GM23338 (cell line): ENCODE measurements around the gene HIBADH. TPM values are rescaled to one million over a fixed set of nuclear protein-coding genes. Genes with fewer than 3 reads are reported as not detected.

ENCODE experiments used
- ATAC-seq: fragments of 200-7000 bp; cut with Tn5 transposase; 3 replicates; pipeline ENCODE4 v1.9.1; 2020
- DNase-seq: peaks from one replicate; pipeline ENCODE4 v3.0.0-alpha.2; 2015; ENCODE audit warnings: low spot score
- H2AFZ ChIP-seq: fragments of 200-600 bp; sonication (generic); 2 replicates; pipeline ENCODE4 v1.8.0; 2016; ENCODE audit warnings: antibody characterized with exemption, mild to moderate bottlenecking, moderate library complexity
- H3F3A ChIP-seq: fragments of 200-600 bp; sonication (generic); replicated peaks from 2 replicates; pipeline ENCODE4 v1.8.0; 2017; ENCODE audit warnings: antibody characterized with exemption, mixed run types, low read depth
- H3K27ac ChIP-seq: fragments of 200-600 bp; sonication (generic); 2 replicates; pipeline ENCODE4 v1.6.1; 2016; ENCODE audit warnings: low read depth
- H3K27me3 ChIP-seq: fragments of 200-600 bp; sonication (generic); 2 replicates; pipeline ENCODE4 v1.8.0; 2016; ENCODE audit warnings: mild to moderate bottlenecking, mixed run types, moderate library complexity; ENCODE audit not compliant: insufficient read depth
- H3K36me3 ChIP-seq: fragments of 200-600 bp; sonication (generic); 2 replicates; pipeline ENCODE4 v1.8.0; 2016; ENCODE audit warnings: mild to moderate bottlenecking; ENCODE audit not compliant: insufficient read depth
- H3K4me1 ChIP-seq: fragments of 200-600 bp; sonication (generic); 2 replicates; pipeline ENCODE4 v1.8.0; 2016; ENCODE audit warnings: mild to moderate bottlenecking, moderate library complexity; ENCODE audit not compliant: insufficient read depth
- H3K4me2 ChIP-seq: fragments of 200-600 bp; sonication (generic); 2 replicates; pipeline ENCODE4 v1.7.1; 2017; ENCODE audit warnings: mixed run types
- H3K4me3 ChIP-seq: fragments of 200-600 bp; sonication (generic); 2 replicates; pipeline ENCODE4 v1.6.1; 2016; ENCODE audit warnings: mixed run types
- H3K79me2 ChIP-seq: fragments of 200-600 bp; sonication (generic); replicated peaks from 2 replicates; pipeline ENCODE4 v1.8.0; 2017; ENCODE audit warnings: mild to moderate bottlenecking; ENCODE audit not compliant: insufficient read depth
- H3K9me2 ChIP-seq: fragments of 200-600 bp; sonication (generic); 2 replicates; pipeline ENCODE4 v1.8.0; 2017; ENCODE audit not compliant: insufficient read depth
- H4K20me1 ChIP-seq: fragments of 200-600 bp; sonication (generic); replicated peaks from 2 replicates; pipeline ENCODE4 v1.8.0; 2017; ENCODE audit warnings: mild to moderate bottlenecking; ENCODE audit not compliant: insufficient read depth
- H3K27ac Mint-ChIP-seq: 2 replicates; pipeline ENCODE4 v1.8.0; 2020; ENCODE audit warnings: inconsistent platforms, mild to moderate bottlenecking, moderate library complexity, mixed read lengths
- H3K27me3 Mint-ChIP-seq: 3 replicates; pipeline ENCODE4 v1.8.0; 2022; ENCODE audit warnings: low read depth, mild to moderate bottlenecking, moderate library complexity, mixed read lengths, inconsistent platforms; ENCODE audit not compliant: insufficient read depth, poor library complexity
- H3K36me3 Mint-ChIP-seq: 3 replicates; pipeline ENCODE4 v1.8.0; 2021; ENCODE audit warnings: low read depth, mild to moderate bottlenecking, inconsistent platforms, moderate library complexity, mixed read lengths
- H3K4me1 Mint-ChIP-seq: 3 replicates; pipeline ENCODE4 v1.8.0; 2020; ENCODE audit warnings: mild to moderate bottlenecking, inconsistent platforms, mixed read lengths
- H3K4me3 Mint-ChIP-seq: 3 replicates; pipeline ENCODE4 v1.8.0; 2021; ENCODE audit warnings: moderate library complexity, mild to moderate bottlenecking, inconsistent platforms, mixed read lengths
- H3K9me3 Mint-ChIP-seq: 3 replicates; pipeline ENCODE4 v1.8.0; 2020; ENCODE audit warnings: moderate library complexity, mild to moderate bottlenecking, inconsistent platforms, mixed read lengths
- CTCF ChIP-seq, 2 experiments: fragments of 200-600 bp in 1 of 2; sonication (generic) in 1 of 2; conservative IDR thresholded peaks; 2 replicates each; pipeline versions ENCODE4 v1.5.1 to v1.6.1; 2016 to 2017; ENCODE audit warnings: antibody characterized with exemption in 2 of 2, low read depth in 2 of 2, mild to moderate bottlenecking in 2 of 2, moderate library complexity in 1 of 2
- EZH2 ChIP-seq: fragments of 200-600 bp; sonication (generic); IDR thresholded peaks from one replicate; pipeline ENCODE4 v1.8.0; 2017; ENCODE audit warnings: antibody characterized with exemption, mild to moderate bottlenecking, low read depth; ENCODE audit not compliant: unreplicated experiment
- EZH2phosphoT487 ChIP-seq: fragments of 200-600 bp; sonication (generic); IDR thresholded peaks from one replicate; pipeline ENCODE4 v1.8.1; 2018; ENCODE audit warnings: antibody characterized with exemption; ENCODE audit not compliant: unreplicated experiment
- NANOG ChIP-seq: IDR thresholded peaks from 2 replicates; pipeline ENCODE4 v1.6.1; 2016; ENCODE audit warnings: antibody characterized with exemption, borderline replicate concordance
- STAT1 ChIP-seq: IDR thresholded peaks from one replicate; pipeline ENCODE4 v1.6.1; 2016; ENCODE audit warnings: antibody characterized with exemption; ENCODE audit not compliant: unreplicated experiment
- ZNF331 ChIP-seq: fragments of 250-450 bp; sonication (Bioruptor Pico); IDR thresholded peaks from 2 replicates; pipeline ENCODE4 v1.5.0; 2020; ENCODE audit warnings: low read depth, mild to moderate bottlenecking, moderate library complexity
- ZNF462 ChIP-seq: fragments of 250-450 bp; sonication (Bioruptor Pico); IDR thresholded peaks from 2 replicates; pipeline ENCODE4 v1.5.0; 2020; ENCODE audit warnings: mild to moderate bottlenecking, moderate library complexity
- polyA plus RNA-seq: library from polyadenylated mRNA; unstranded; fragments of >200 nt; fragmentation: Nextera tagmentation; extraction: Ambion mirVana; gene quantifications from 2 replicates; pipeline ENCODE4 v1.2.1, GENCODE V29; 2016
- total RNA-seq: library from RNA; depleted of rRNA; stranded (reverse); fragments of >200 nt; shearing (Covaris generic); gene quantifications from 2 replicates; pipeline ENCODE4 v1.2.3, GENCODE V29; 2014
- TF ChIP-seq, protein P1 (sequence below): IDR thresholded peaks from one replicate; pipeline ENCODE4 v1.6.1; 2018; ENCODE audit warnings: antibody characterized with exemption; ENCODE audit not compliant: unreplicated experiment
- TF ChIP-seq, protein P2 (sequence below): IDR thresholded peaks from 2 replicates; pipeline ENCODE4 v1.6.1; 2016; ENCODE audit warnings: antibody characterized with exemption

HIBADH gene
- total and polyA plus RNA-seq, 2 experiments from 2014 or later = 31.3 to 57.0 TPM

DNA sequence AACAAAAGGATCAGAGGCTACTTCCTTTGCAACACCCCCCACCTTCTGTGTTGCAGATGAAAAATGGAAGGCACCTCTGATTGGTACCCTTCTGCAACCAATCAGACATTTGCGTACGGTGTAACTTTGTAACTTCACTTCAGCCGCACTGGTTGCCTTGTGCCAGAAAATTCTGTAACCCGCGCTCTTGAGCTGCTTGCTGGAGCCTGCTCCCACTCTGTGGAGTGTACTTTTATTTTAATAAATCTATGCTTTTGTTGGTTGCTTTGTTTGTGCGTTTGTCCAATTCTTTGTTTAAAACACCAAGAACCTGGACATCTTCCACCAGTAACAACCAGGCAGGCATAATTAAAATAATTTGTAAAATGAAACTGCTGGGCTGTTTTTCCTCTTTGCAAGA lies 45.8 kb upstream of the HIBADH start:
- H3K27me3 ChIP-seq = no peaks in the 10 kb centered on the region
- H3K36me3 ChIP-seq = no peaks in the 10 kb centered on the region; the same call in 1 of the 2 replicates
- no peaks in the 10 kb centered on the region for H3K79me2 ChIP-seq
- no peak overlapping the region for H3K27ac Mint-ChIP-seq
- no peaks in the 10 kb centered on the region for H3K9me3 Mint-ChIP-seq
- H3K27me3 Mint-ChIP-seq = no peaks in the 10 kb centered on the region
- no peak overlapping the region for H2AFZ ChIP-seq
- H3K36me3 Mint-ChIP-seq = no peaks in the 10 kb centered on the region
- H3K9me2 ChIP-seq = no peaks in the 10 kb centered on the region
- H3K27ac ChIP-seq = no peak overlapping the region
- no peak overlapping the region for H3K4me2 ChIP-seq
- H3K4me3 ChIP-seq = no peak overlapping the region
- no peaks in the 10 kb centered on the region for H3K4me1 Mint-ChIP-seq
- no peaks in the 10 kb centered on the region for H3F3A ChIP-seq
- H4K20me1 ChIP-seq = no peaks in the 10 kb centered on the region; the same call in 1 of the 2 replicates
- no peak overlapping the region for H3K4me3 Mint-ChIP-seq
- TF ChIP-seq, protein P1, sequence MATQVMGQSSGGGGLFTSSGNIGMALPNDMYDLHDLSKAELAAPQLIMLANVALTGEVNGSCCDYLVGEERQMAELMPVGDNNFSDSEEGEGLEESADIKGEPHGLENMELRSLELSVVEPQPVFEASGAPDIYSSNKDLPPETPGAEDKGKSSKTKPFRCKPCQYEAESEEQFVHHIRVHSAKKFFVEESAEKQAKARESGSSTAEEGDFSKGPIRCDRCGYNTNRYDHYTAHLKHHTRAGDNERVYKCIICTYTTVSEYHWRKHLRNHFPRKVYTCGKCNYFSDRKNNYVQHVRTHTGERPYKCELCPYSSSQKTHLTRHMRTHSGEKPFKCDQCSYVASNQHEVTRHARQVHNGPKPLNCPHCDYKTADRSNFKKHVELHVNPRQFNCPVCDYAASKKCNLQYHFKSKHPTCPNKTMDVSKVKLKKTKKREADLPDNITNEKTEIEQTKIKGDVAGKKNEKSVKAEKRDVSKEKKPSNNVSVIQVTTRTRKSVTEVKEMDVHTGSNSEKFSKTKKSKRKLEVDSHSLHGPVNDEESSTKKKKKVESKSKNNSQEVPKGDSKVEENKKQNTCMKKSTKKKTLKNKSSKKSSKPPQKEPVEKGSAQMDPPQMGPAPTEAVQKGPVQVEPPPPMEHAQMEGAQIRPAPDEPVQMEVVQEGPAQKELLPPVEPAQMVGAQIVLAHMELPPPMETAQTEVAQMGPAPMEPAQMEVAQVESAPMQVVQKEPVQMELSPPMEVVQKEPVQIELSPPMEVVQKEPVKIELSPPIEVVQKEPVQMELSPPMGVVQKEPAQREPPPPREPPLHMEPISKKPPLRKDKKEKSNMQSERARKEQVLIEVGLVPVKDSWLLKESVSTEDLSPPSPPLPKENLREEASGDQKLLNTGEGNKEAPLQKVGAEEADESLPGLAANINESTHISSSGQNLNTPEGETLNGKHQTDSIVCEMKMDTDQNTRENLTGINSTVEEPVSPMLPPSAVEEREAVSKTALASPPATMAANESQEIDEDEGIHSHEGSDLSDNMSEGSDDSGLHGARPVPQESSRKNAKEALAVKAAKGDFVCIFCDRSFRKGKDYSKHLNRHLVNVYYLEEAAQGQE = no peak
- TF ChIP-seq EZH2 (no peak), CTCF (conservative IDR thresholded peaks at IDR 0.05; ENCODE audit: low read depth in 2 of 2) (no peak), ZNF462 (CRISPR knock-in tag) (no peak), EZH2phosphoT487 (no peak), STAT1 (no peak), NANOG (no peak), ZNF331 (no peak)
- TF ChIP-seq, protein P2, sequence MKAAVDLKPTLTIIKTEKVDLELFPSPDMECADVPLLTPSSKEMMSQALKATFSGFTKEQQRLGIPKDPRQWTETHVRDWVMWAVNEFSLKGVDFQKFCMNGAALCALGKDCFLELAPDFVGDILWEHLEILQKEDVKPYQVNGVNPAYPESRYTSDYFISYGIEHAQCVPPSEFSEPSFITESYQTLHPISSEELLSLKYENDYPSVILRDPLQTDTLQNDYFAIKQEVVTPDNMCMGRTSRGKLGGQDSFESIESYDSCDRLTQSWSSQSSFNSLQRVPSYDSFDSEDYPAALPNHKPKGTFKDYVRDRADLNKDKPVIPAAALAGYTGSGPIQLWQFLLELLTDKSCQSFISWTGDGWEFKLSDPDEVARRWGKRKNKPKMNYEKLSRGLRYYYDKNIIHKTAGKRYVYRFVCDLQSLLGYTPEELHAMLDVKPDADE = no peak
- no peak for DNase-seq
- no peak for ATAC-seq
- no peaks in the 10 kb centered on the region for H3K4me1 ChIP-seq
